ENCODE measurements around the gene LPP.

LPP gene

DNA sequence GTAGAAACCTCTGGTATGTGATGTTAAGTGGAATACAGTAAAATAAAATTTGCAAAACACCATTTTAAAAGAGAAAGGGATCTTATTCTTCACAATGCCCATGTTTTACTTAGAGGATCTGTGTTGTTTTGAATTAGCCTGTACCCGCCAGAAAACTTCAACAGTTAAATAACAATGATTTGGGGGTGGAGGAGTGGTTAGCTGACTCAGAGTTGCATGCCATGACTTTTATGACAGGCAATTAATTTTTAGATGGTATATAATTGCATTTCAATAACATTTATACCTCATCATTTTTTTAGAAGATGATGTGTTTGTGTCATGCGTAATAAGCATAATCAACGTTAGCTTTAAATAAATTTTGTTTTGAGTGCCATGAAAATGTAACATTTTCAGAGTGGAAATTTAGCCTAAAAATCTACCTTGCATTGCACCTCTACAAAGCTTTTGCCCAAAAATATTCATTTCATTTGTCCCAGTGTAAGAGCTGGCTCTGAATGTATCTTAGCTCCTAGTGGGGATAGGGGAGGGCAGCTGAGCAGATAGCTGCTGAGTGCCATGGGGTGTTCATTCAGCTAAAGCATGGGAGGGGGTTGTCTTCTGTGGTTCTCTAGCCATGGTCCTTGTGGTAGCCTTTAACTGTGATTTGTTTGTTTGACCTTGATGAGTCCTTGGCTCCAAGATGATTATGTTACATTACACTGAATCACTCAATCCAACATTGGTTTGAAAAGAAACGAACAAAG is 379.8 kb downstream of the LPP start:
- DNase-seq: no peak

- DNase-seq: no peak
Measured at GRCh38 chr3:188534633-188535032, 380.7 kb downstream of the LPP start.

GRCh38 chr3:188537606-188538005 is 383.6 kb downstream of the LPP start:
- no peak for DNase-seq

DNA sequence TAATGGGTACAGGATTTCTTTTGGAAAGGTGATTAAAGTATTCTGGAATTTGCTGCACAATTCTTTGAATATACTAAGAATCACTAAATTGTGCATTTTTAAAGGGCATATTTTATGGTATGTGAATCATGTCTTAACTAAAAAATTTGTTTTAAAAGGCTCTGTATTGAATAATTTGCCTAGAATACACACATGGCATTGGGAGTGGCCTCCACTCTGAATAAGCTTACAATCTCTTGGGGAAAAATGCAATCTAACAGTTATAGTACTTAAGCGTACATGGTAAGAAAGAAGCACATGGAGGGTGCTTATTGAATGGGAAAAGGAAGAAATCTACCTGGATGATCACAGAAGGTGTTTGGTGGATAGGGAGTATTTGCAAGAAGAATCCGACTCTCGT is 385.1 kb downstream of the LPP start:
- DNase-seq: no peak

DNA sequence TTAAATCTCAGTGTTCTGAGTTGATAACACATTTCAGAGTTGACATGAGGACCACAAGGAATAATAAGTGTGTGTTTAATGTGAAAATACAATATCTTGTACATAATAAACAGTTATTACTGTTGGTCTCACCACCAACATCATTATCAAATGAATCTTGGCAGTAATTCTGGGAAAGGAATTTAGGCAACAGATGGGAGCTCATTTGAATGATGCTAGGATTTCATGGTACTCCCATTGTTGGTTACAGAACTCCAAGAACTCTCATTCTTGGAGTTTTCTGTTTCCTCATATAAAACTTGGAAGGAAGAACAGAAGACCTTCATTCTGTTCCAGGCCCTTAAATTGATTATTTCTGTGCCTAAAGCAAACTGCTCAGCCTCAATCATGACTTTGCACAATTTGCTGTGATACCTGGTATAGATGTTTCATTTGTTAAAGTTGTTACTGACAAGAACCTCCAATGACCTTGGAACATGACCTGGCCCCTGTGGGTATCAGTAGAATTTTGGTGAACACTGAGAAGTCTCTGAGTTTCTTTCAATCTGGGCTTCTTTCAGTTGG is 385.8 kb downstream of the LPP start:
- DNase-seq: no peak

GRCh38 chr3:188542196-188542595 is 388.2 kb downstream of the LPP start:
- DNase-seq: no peak

DNA sequence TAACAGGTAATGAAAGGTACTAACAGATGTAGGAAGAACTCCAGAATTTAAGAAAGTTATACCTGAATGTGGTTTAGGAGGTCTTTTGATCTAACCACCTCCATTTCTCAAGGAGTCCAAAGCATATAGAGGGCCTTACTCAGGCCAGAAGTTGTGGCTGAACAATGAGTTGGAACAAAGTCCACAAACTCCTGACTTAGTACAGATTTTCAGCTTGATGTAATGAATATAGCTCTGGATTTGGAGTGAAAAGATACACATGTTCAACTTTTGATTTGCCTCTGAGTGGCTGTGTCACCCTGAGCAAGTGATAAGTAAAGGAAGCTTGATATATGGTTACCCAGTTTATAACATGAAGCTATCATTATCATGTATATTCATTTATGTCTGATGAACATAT is 390.1 kb downstream of the LPP start:
- DNase-seq: no peak

- DNase-seq: no peak
Measured at GRCh38 chr3:188546835-188547670, 393.1 kb downstream of the LPP start.

- no peak for DNase-seq
Measured at GRCh38 chr3:188553569-188553968, 399.6 kb downstream of the LPP start.

DNA sequence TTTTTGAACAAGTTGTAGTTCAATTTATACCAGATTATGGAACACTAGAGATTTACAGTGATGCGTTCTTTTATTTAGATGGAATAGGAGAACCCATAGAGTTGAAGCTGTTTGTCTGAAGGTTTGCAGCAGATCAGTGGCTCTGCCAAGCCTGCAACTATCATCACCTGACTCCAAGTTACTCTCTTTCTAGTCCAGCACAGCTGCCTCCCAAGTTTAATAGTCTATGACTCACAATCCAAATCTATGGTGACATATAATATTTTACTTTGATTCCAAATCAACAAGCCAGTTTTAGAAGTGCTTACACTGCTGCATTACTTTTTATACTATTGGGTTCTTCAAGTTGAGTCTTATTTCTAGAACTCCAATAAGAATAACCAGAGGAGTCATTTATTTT is 400.4 kb downstream of the LPP start:
- no peak for DNase-seq

DNA sequence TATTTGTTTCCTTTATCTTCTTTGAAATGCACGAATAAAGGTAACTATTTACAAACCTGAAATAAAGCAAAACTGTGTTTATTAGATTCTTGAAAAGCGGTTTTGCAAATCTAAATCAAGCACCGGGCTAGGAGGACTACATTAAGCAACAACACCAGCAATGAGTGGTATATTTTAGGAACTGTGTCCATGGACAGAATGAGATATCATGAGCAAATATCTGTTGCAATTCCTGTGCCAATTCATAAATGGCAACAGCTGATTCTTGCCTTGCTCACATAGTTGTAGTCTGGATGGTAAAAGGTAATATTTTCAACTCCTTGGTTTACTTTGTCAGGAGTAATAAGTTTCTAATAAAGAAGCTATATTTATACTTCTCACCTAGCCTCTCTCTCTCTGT is 403.3 kb downstream of the LPP start:
- DNase-seq: no peak

- DNase-seq: no peak
Measured at GRCh38 chr3:188558343-188559071, 404.6 kb downstream of the LPP start.

GRCh38 chr3:188559072-188559429 is 405.1 kb downstream of the LPP start:
- DNase-seq: no peak

- no peak for DNase-seq
Measured at GRCh38 chr3:188559856-188560255, 405.9 kb downstream of the LPP start.

DNA sequence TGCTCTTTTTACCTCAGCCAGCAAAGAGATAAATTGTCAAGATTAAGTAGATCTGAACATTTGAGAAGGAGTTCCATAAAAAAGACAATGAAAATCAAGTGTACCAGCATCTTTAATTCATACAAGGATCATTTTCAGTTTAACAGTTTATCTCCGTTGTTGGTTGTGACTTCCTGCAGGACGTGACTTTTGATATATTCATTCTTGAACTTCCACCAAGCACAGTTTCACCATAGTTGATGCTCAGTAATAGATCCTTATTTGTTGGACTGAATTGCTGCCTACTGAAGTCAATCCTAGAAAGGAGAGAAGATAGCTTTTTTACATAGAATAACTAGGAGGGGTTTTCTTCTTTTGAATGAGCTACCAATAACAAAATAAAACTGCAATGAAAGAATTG is 408.2 kb downstream of the LPP start:
- DNase-seq: no peak

- no peak for DNase-seq
Measured at GRCh38 chr3:188567478-188568195, 413.7 kb downstream of the LPP start.

DNA sequence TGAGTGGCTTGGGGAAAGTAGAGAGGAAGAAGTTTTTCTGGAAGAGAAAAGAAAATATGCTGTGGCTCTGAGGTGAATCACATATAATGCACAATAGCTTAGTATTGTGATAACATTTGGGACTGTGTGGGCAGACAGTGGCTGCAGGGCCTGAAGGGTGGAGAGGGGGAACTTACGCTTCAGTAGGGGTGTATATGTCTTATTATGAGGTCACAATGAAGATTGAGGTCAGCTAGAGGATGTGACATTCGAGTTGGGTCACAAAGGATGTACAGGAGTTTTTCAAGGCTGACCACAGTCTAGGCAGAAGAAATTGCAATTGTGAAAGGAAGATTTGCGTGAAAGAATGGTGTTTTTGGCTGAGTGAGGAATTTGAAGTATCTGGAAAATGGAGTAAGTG is 414.8 kb downstream of the LPP start:
- DNase-seq: no peak

- no peak for DNase-seq
Measured at GRCh38 chr3:188571531-188572095, 417.7 kb downstream of the LPP start.

DNA sequence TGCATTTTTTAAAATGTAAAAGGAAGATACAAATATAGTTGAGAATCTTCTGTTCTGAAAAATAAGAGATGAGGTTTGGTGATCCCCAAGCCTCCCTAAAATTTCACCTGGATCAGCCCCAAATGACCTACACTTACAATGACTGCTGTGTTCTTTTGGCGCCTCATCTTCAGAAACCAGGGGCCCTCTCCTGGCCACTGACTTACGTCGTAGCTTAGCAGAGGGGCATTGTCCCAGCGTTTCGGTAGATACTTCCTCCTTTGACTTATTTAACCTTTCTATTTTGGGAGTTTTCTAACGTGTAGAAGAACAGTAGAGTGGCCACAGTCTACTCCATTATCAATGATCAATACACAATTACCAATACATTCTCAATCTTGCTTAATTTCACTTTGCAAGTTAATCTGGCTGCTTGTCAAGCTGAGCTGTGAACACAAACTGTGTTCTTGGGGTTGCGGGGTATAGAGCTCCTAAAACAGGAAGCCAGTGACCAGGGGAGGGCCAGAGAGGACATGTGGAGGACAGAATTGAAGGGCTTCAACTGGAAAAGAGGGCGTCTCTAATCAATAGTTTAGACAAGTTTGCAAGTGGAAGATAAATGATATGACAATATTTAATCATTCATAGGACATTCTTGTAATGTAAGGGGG is 419.5 kb downstream of the LPP start:
- no peak for DNase-seq

DNA sequence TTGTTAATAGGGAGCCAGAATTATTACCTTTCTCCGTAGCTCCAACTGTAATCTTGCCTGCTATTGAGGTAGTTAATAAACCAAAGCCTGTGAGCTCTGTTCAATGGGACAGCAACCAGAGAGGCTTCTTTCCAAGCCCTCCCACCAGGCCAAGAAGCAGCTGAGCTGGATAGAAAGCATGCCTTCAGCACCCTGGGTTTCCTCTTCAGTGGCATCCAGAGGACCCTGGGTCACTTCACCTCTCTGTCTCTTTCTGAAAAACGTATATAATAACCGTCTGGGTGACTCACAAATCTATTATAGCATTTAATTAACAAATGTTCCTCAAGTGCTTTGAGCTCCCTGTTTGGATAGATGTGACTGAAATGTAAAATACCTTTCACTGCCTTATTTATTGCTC is 420.0 kb downstream of the LPP start:
- DNase-seq: no peak

GRCh38 chr3:188574885-188575284 is 420.9 kb downstream of the LPP start:
- DNase-seq: no peak

DNA sequence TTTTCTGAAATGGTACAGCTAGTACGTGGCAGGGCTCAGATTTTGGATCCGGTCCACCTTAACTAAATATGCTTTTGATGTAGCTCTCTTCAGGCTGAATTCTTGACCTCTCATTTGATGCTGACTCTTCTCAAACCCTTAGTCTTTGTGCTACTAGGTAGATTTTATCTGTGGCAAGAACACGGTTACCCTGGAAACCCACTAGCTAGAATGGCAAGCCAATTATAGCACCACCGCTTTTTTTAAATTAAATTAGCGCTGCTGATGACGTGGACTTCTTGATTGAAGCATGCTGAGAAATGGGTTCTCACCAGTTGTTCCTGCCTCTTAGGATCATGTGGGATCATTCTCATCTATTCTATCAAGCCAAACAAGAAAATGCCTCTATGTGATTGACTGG is 421.5 kb downstream of the LPP start:
- no peak for DNase-seq

Measured in NCI-H748 treated with DMSO at 0.1 percent for 48 hours (cell line).